Activated CD8-positive, alpha-beta memory T cell treated with anti-CD3 and anti-CD28 coated beads, Interleukin-2, amount 50 U/mL, for 24 hours (primary cell): ENCODE results near the gene ZNF98.

Experiments used
- DNase-seq: peaks from one replicate; pipeline ENCODE4 v3.0.0-alpha.2; 2020; ENCODE audit errors: extremely low read depth

Gene ZNF98

GRCh38 chr19:22422211-22422610 is at the start of gene ZNF98:
TSS of gene ZNF98 (minus strand) at chr19:22422346. CDS start at chr19:22422224, 122 bp downstream.
- DNase-seq = no peak

DNA sequence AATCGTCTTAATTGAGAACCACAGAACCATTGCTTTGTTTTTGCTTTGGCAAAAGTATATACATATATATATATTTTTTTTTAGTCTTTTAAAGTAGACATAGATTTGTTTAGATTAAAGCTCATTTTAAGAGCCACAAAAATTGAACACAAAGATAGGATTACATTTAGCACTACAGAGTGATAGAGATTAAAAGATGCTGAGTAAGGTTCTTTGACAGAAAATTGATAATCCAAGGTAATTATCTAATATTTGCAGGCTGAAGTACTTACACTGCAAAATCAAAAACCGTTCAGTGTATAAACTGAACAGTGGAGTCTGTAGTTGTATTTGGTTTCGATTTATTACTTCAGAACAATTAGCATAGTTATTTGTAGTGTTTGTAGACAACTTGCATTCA is 24.5 kb upstream of the ZNF98 start:
- no peak for DNase-seq

- no peak for DNase-seq
Measured at GRCh38 chr19:22438011-22438410, 15.9 kb upstream of the ZNF98 start.

DNA sequence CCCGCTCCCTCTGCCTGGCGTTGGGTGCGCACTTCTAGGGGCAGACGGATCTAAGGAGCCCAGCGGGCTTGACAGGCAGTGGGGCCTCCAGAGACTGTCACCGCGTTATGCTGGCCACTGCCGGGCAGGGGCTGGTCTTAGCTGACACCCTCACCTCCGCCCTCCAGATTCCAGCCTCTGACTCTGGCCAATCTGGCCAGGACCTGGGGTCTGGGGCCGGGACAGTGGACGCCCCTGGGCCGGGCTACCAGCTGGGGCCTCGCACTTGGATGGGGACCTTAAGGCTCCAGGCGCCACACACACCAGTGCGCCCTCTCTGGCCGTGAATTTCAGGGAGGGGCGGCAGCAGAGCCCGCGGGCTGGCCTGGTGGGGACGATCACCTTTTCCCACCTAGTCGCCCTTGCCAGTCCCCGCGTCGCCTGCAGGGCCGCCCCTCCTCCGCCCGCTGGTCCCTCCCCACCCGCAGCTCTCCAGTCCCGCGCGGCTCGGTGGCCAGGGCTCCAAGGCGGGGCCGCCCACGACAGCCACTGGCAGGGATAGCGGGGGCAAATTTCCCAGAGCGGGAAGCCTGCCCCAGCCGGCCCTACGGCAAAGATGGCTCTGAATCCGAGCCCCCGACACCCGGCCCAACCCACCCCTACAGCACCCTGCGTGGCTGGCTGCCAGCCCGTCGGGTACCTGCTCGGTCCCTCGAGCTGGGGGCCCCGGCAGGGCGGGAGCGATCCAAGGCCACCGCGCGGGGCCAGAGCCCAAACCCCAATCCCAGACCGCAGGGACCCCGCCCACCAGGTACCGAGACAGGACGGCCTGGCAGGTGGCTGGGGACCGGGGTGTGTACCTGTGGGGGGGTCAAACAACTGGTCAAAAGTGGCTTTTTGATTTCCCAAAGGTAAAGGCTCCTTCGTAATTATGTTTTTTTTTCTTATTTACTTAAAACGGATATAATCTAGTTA is 6.1 kb upstream of the ZNF98 start:
- DNase-seq = no peak

DNA sequence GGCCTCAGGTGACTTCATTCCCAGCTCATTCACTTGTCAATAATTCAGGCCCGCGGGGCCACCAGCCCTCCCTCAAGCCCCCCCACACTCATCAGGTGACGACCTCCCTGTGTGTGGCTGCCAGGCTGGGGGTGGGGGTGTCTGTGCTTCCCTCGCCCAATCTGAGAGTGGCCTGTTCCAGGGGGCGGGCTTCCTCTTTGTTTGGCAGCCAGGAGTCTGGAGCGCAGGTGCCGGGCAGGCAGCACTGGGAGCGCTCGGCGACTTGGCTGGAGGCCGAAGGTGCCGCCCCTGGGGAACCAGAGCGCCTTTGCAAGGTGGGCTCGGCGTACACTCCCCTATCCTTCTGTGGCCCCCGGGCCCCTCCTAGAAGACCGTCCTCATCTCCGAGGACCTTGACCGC is 5.4 kb upstream of the ZNF98 start:
- DNase-seq = no peak

GRCh38 chr19:22426901-22427300 is 4.8 kb upstream of the ZNF98 start:
- DNase-seq = no peak

- DNase-seq = no peak
Measured at GRCh38 chr19:22421797-22422196, 349 bp downstream of the ZNF98 start.

- DNase-seq = no peak
Measured at GRCh38 chr19:22354665-22355064, 67.5 kb downstream of the ZNF98 start.
